HFF-Myc (cell line): Measurements from ENCODE around the gene LRRC7.
"Not testable (repeated sequence)": the region's sequence is repeated elsewhere in the genome, so short reads cannot be mapped to it uniquely, and the experiment has no call there.

ENCODE experiments used
- DNase-seq: peaks from one replicate; pipeline ENCODE4 v3.0.0-alpha.2; 2011; ENCODE audit warnings: low read depth; ENCODE audit errors: extremely low read depth
- H3K4me3 ChIP-seq: replicated peaks from 2 replicates; pipeline ENCODE4 v1.5.1; 2011; ENCODE audit warnings: low read depth, mild to moderate bottlenecking, control low read depth, low read length
- TF ChIP-seq, protein P1 (sequence below): IDR thresholded peaks from 2 replicates; pipeline ENCODE4 v1.5.1; 2012; ENCODE audit warnings: mild to moderate bottlenecking, low read depth, low read length, control low read depth; ENCODE audit errors: missing control alignments

The LRRC7 gene

DNA sequence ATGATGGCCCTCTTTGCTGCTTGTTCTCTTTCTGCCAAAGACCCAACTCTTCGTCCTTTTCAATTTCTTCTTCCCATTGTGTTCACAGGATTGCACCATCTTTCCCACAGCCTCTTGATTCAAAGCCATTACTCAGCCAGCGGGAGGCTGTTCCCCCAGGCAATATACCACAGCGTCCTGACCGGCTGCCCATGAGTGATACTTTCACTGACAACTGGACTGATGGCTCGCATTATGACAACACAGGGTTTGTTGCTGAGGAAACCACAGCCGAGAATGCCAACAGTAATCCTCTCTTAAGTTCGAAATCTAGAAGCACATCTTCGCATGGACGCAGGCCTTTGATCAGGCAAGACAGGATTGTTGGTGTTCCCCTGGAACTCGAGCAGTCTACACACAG, 470.3 kb downstream of the LRRC7 start:
- no peak overlapping the region for H3K4me3 ChIP-seq
- TF ChIP-seq, protein P1, sequence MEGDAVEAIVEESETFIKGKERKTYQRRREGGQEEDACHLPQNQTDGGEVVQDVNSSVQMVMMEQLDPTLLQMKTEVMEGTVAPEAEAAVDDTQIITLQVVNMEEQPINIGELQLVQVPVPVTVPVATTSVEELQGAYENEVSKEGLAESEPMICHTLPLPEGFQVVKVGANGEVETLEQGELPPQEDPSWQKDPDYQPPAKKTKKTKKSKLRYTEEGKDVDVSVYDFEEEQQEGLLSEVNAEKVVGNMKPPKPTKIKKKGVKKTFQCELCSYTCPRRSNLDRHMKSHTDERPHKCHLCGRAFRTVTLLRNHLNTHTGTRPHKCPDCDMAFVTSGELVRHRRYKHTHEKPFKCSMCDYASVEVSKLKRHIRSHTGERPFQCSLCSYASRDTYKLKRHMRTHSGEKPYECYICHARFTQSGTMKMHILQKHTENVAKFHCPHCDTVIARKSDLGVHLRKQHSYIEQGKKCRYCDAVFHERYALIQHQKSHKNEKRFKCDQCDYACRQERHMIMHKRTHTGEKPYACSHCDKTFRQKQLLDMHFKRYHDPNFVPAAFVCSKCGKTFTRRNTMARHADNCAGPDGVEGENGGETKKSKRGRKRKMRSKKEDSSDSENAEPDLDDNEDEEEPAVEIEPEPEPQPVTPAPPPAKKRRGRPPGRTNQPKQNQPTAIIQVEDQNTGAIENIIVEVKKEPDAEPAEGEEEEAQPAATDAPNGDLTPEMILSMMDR: no peak
- no peak for DNase-seq

DNA sequence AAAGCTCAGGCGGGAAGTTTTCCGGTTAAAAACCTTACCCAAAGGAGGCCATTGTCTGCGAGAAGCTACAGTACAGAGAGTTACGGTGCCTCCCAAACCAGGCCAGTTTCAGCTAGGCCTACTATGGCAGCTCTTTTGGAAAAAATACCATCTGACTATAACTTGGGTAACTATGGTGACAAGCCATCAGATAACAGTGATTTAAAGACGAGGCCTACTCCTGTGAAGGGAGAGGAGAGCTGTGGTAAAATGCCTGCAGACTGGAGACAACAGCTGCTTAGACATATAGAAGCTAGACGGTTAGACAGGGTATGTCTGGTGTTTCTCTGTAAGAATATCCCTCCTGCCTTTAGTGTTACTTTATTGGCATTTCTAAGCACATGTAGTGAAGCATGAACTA, 471.8 kb downstream of the LRRC7 start:
- TF ChIP-seq, protein P1: no peak
- DNase-seq: no peak
- H3K4me3 ChIP-seq: no peak overlapping the region

DNA sequence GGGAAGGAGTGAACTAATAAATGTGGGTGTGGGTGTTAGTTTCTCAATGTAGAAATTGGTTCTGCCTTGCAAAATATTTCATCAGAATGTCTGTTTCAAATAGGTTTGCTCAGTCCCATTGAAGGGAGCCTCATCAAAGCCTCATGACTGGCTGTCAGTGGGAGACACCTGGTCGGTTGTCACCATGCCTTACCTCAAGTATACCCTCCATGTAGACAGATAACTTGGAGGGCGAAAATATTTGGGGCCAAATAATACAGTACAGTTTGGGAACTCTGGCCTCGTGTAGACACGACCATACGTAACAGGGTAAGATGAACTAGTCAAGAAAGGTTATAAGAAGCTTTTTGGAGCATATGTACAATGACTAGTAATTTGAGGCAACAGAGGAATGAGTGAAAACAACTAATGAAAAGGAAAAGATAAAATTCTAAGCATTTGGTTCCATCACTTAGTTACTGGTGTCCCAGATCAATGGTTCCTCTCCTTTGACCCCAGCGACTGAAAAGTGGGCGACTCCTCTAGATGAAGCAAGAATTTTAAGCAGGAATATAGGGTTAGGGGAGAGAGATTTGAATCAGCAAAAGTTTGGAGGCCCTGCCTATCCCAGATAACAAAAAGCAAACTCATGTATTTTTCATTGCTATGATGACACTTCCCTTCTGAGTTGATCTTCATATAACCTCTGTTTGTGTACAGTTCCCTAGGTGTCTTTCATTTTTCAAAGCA, 473.8 kb downstream of the LRRC7 start:
- H3K4me3 ChIP-seq: no peak overlapping the region
- no peak for DNase-seq
- TF ChIP-seq, protein P1: no peak

DNA sequence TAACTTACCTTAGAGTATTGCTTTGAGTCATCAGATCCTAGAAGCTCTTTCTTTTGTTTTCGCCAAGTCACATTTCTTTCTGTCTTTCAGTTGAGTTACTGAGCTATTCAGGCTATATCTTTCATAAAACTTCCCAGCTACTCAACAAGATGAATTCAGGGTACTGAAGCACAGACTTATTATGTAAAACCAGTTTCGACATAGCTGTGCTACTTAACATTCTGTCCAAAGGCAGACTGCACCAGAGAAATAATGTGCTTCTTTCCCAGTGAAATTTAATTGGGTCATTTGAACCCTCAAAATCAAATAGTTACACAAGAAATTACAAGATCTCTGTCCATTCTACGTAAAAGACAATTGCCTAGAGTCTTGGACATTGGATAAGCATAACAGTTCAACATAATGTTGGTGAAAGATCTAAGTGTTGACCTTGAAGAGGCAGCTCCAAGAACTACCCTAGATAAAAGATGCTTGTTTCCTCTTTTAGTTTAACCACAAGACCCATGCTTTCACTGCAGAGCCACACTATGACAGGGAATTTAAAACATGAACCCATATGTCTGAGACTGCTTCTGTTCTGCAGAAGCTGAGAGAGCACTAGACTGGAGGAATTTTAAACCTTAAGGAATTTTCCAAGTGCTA, 474.5 kb downstream of the LRRC7 start:
- no peak for DNase-seq
- TF ChIP-seq, protein P1: no peak
- H3K4me3 ChIP-seq: no peak overlapping the region

DNA sequence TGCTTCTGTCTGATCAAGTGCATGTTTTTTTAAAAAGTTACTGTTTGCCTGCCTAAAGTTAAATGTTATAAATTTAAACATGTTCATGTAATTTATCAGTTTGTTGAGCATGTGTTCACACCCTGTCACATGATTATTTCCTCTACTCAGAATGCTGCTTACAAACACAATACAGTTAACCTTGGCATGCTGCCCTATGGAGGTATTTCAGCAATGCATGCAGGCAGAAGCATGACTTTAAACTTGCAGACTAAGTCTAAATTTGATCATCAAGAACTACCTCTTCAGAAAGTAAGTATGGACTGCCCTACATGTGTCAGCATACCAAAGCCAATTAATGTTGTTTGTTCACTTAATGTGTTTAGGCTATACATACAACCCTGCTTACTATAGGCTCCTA, 476.1 kb downstream of the LRRC7 start:
- peak; percentile 63 for DNase-seq
- no peak overlapping the region for H3K4me3 ChIP-seq
- TF ChIP-seq, protein P1: no peak

DNA sequence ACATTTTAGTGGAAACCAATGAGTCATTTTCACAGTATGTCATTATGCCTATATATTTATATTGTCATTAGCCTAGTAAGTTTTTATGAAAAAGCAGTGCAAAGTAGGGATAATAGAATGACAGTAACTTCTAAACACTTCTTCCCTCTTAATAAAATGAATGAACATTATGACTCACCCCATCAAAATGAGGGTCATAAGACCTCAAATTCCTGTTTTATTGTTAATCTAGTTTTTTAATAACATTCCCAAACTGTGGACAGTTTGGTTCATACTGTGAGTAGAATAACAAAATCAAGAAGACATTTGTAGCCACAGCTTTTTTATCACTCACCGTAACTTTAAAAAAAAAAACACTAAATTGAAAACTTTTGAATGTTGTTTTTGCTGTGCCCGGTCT, 477.1 kb downstream of the LRRC7 start:
- TF ChIP-seq, protein P1: no peak
- peak; percentile 45 for DNase-seq
- no peak overlapping the region for H3K4me3 ChIP-seq

DNA sequence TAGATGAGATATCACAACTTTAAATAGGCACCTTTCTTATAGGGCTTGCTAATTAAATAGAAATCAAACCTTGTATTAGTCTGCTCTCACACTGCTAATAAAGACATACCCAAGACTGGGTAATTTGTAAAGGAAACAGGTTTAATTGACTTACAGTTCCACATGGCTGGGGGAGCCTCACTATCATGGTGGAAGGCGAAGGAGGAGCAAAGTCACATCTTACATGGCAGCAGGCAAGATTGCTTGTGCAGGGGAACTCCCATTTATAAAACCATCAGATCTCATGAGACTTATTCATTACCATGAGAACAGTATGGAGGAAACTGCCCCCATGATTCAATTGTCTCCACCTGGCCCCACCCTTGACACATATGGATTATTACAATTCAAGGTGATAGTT, 477.9 kb downstream of the LRRC7 start:
- H3K4me3 ChIP-seq, DNase-seq: not testable (repeated sequence)
